Stimulated activated CD4-positive, alpha-beta T cell treated with anti-CD3 and anti-CD28 coated beads, Interleukin-1b, Interleukin-23, amount 100 ng/mL, for 24 hours (primary cell): ENCODE data around the gene LSM5.

Experiments used
- DNase-seq, 4 experiments: peaks; one replicate each; pipeline ENCODE4 v3.0.0-alpha.2; 2020; ENCODE audit warnings: low read depth in 4 of 4, low spot score in 1 of 4

The LSM5 gene

GRCh38 chr7:32490127-32490796, at the start of gene LSM5:
LSM5 (minus strand) TSS chr7:32490380; CDS start chr7:32490365, 15 bp downstream.
- DNase-seq, result peak; percentile 66 to 82 (median 74)

- no peak for DNase-seq
These were observed 49.2 kb upstream of the LSM5 start for GRCh38 chr7:32539366-32539765.

- no peak for DNase-seq
These were observed 47.6 kb upstream of the LSM5 start for GRCh38 chr7:32537760-32538159.

GRCh38 chr7:32536585-32536984, 46.4 kb upstream of the LSM5 start:
- DNase-seq, result no peak

- DNase-seq, result no peak
These were observed 45.8 kb upstream of the LSM5 start for GRCh38 chr7:32536016-32536415.

- no peak for DNase-seq
These were observed 45.1 kb upstream of the LSM5 start for GRCh38 chr7:32535162-32535702.

- DNase-seq, result no peak
These were observed 43.3 kb upstream of the LSM5 start for GRCh38 chr7:32533276-32534029.

- DNase-seq, result no peak
These were observed 42.5 kb upstream of the LSM5 start for GRCh38 chr7:32532716-32533115.

- no peak for DNase-seq
These were observed 41.9 kb upstream of the LSM5 start for GRCh38 chr7:32532086-32532485.

- no peak for DNase-seq
These were observed 41.2 kb upstream of the LSM5 start for GRCh38 chr7:32531402-32531801.

GRCh38 chr7:32525839-32526238, 35.7 kb upstream of the LSM5 start:
- no peak for DNase-seq

- DNase-seq, result no peak
These were observed 34.5 kb upstream of the LSM5 start for GRCh38 chr7:32524631-32525030.

GRCh38 chr7:32522746-32523530, 32.8 kb upstream of the LSM5 start:
- DNase-seq, result no peak

- peak in 1 of 4 experiments; percentile 19 for DNase-seq
These were observed 29.6 kb upstream of the LSM5 start for GRCh38 chr7:32519763-32520162.

GRCh38 chr7:32518534-32519140, 28.5 kb upstream of the LSM5 start:
- DNase-seq, result no peak

- no peak for DNase-seq
These were observed 26.4 kb upstream of the LSM5 start for GRCh38 chr7:32516551-32517100.

GRCh38 chr7:32515890-32516550, 25.8 kb upstream of the LSM5 start:
- DNase-seq, result no peak

- DNase-seq, result no peak
These were observed 23.0 kb upstream of the LSM5 start for GRCh38 chr7:32513210-32513609.

GRCh38 chr7:32511791-32512190, 21.6 kb upstream of the LSM5 start:
- DNase-seq, result no peak

- DNase-seq, result no peak
These were observed 17.2 kb upstream of the LSM5 start for GRCh38 chr7:32507414-32507813.
